HG03280 (cell line): ENCODE data around the gene HRAS.

ENCODE experiments used
- ATAC-seq: cut with Tn5 transposase; IDR thresholded peaks from one replicate; pipeline ENCODE4 v1.9.1; 2021; ENCODE audit warnings: mild to moderate bottlenecking, moderate library complexity; ENCODE audit not compliant: unreplicated experiment

Gene HRAS

GRCh38 chr11:554428-555226, 19.3 kb upstream of the HRAS start:
- ATAC-seq, result peak; percentile 57

- no peak for ATAC-seq
Measured at GRCh38 chr11:553988-554340, 18.6 kb upstream of the HRAS start.

- no peak for ATAC-seq
Measured at GRCh38 chr11:553083-553987, 18.0 kb upstream of the HRAS start.

GRCh38 chr11:551596-551995, 16.2 kb upstream of the HRAS start:
- no peak for ATAC-seq

- no peak for ATAC-seq
Measured at GRCh38 chr11:551131-551530, 15.8 kb upstream of the HRAS start.

- no peak for ATAC-seq
Measured at GRCh38 chr11:550746-551085, 15.3 kb upstream of the HRAS start.

- ATAC-seq, result no peak
Measured at GRCh38 chr11:550021-550745, 14.8 kb upstream of the HRAS start.

GRCh38 chr11:548700-549603, 13.6 kb upstream of the HRAS start:
- ATAC-seq, result no peak

GRCh38 chr11:545171-545570, 9.8 kb upstream of the HRAS start:
- ATAC-seq, result no peak

- ATAC-seq, result no peak
Measured at GRCh38 chr11:544817-545166, 9.4 kb upstream of the HRAS start.

GRCh38 chr11:541433-541885, 6.1 kb upstream of the HRAS start:
- ATAC-seq, result no peak

GRCh38 chr11:540583-541432, 5.4 kb upstream of the HRAS start:
- ATAC-seq, result no peak

- ATAC-seq, result no peak
Measured at GRCh38 chr11:539971-540481, 4.7 kb upstream of the HRAS start.

GRCh38 chr11:538431-539051, 3.2 kb upstream of the HRAS start:
- ATAC-seq, result no peak

- peak; percentile 0 for ATAC-seq
Measured at GRCh38 chr11:537622-538430, 2.5 kb upstream of the HRAS start.

- peak; percentile 53 for ATAC-seq
Measured at GRCh38 chr11:536841-537621, 1.7 kb upstream of the HRAS start, which contains the start of gene LRRC56. TSS of gene LRRC56 (plus strand) at chr11:537527. CDS start at chr11:540685, 3,158 bp downstream.

- ATAC-seq, result peak; percentile 25
Measured at GRCh38 chr11:535210-535518, 212 bp downstream of the HRAS start.
